ENCODE data around the gene CLEC18A. TPM values are rescaled to one million over a fixed set of nuclear protein-coding genes. Genes with fewer than 3 reads are reported as not detected.
"Not testable (repeated sequence)": the region's sequence is repeated elsewhere in the genome, so short reads cannot be mapped to it uniquely, and the experiment has no call there.

CLEC18A gene
- total RNA-seq: 1 to 10 TPM in 1 of 4 donors, under 1 TPM in 1, not detected in 2; 0.67 to 1.1 TPM

DNA sequence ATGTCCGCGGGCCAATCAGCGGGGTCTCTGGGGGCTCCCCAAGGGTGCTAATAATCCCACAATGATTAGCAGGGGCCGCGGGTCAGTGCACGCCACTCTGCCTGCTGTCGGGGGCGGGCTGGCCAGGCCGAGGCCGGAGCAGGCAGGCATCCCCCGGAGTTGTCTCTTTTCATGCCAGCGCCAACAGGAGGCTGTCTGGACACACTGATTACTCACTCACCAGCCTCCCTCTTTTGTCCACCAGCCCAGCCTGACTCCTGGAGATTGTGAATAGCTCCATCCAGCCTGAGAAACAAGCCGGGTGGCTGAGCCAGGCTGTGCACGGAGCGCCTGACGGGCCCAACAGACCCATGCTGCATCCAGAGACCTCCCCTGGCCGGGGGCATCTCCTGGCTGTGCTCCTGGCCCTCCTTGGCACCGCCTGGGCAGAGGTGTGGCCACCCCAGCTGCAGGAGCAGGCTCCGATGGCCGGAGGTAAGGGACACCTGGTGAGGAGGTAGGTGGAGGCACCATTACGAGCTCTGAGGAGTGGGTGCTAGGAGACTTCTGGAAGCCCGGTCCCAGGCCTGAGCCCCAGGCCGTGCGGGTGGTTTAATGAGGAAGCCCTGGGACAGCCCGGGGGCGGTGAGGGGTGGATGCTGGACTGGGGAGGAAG, at the start of gene CLEC18A:
CLEC18A (plus strand) TSS at position 318 of the 655 bp plus-strand sequence; CDS start at position 351, 33 bp downstream.
- H3K27me3 ChIP-seq; intact Hi-C loops (cut with DNase I; ENCODE audit: low total_unique reads); H3K36me3 ChIP-seq; H3K4me1 ChIP-seq; DNase-seq; H3K4me3 ChIP-seq; H3K9me3 ChIP-seq; H3K27ac ChIP-seq: not testable (repeated sequence)

DNA sequence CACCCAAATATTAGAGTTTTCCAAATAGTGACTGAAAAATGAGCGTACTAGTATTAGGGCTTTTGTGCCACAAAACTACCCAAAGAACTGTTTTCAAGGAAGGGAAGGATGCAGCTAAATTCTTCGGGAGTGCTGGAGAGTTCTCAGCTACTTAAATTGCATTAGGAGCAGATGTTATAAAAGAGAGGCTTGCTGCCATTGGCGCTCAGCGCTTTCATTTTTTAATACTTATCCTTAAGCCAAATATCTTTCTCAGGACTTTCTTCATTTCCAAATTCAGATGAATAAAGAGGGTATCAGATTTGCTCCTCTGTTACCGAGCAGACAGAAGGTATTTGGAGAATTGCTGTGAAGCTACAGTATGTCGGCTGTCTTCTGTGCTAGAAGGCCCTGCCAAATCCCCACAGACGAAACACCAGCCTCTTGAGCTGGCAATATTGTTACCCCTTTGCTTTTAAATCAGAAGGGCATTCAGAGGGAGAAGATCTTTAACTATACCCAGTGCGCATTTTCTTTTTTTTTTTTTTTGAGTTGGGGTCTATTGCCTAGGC, 47.2 kb upstream of the CLEC18A start:
- Histone ChIP-seq H3K36me3 (no peaks in the 10 kb centered on the region), H3K9me3 (no peaks in the 10 kb centered on the region), H3K27me3 (no peaks in the 10 kb centered on the region), H3K27ac (peak overlapping the region; percentile 48 to 72), H3K4me1 (peaks cover 0 to 7% of the 10 kb centered on the region in 2 donors), H3K4me3 (no peak overlapping the region)
- intact Hi-C loops (cut with DNase I; ENCODE audit: low total_unique reads): no loop called here
- TF ChIP-seq, protein P1, sequence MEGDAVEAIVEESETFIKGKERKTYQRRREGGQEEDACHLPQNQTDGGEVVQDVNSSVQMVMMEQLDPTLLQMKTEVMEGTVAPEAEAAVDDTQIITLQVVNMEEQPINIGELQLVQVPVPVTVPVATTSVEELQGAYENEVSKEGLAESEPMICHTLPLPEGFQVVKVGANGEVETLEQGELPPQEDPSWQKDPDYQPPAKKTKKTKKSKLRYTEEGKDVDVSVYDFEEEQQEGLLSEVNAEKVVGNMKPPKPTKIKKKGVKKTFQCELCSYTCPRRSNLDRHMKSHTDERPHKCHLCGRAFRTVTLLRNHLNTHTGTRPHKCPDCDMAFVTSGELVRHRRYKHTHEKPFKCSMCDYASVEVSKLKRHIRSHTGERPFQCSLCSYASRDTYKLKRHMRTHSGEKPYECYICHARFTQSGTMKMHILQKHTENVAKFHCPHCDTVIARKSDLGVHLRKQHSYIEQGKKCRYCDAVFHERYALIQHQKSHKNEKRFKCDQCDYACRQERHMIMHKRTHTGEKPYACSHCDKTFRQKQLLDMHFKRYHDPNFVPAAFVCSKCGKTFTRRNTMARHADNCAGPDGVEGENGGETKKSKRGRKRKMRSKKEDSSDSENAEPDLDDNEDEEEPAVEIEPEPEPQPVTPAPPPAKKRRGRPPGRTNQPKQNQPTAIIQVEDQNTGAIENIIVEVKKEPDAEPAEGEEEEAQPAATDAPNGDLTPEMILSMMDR (IDR thresholded peaks at IDR 0.05): no peak
- TF ChIP-seq POLR2A (IDR thresholded peaks at IDR 0.05): no peak
- no peak for DNase-seq

DNA sequence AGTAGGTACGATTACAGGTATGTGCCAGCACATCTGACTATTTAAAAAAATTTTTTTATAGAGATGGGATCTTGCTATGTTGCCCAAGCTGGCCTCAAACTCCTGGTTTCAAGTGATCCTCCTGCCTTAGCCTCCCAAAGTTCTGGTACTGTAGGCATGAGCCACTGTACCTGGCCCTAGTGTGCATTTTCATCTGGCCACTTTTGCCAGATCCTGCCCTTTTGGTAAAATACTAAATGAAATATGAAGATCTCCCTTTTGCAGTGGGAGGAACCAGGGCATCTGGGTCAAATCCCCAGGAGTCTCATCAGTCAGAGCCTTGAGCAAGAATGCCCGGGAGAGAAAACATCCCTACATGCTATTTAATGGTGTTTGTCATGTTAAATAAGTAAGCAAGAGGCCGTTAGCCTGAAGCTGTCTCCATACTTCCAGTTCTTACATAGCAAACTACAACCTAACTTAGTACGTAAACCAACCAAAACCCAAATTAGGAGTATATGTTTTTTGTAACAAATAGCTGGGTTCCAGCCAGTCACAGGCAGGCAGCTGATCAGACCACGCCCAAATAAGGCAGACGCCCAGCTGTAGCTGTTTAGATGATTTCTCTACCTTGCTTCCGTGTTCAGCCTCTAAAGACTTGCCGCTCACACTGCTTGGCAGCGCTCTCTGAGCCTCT, 46.5 kb upstream of the CLEC18A start:
- Histone ChIP-seq H3K4me3 (no peak overlapping the region), H3K27ac (peak overlapping the region in 1 of 2 donors; percentile 72), H3K4me1 (peaks cover 0 to 7% of the 10 kb centered on the region in 2 donors), H3K36me3 (no peaks in the 10 kb centered on the region), H3K27me3 (no peaks in the 10 kb centered on the region), H3K9me3 (no peaks in the 10 kb centered on the region)
- DNase-seq: no peak
- TF ChIP-seq, protein P1 (IDR thresholded peaks at IDR 0.05): no peak
- intact Hi-C loops (cut with DNase I; ENCODE audit: low total_unique reads): no loop called here

DNA sequence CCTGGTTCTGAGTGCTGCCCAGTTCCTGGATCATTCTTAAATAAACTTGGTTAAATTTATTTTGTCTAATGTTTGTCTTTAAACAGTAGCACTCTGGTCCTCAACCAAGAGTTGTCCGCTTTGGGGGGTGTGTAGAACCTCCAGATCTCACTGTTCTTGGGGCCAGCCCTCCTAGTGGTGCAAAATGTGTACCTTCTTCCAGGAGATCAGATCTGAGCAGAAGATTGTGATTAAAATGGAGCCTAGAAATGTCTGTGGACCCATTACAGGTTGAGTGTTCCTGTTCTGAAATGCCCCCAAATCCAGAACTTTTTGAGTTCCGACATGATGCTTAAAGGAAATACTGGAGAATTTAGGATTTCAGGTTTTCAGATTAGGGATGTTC, 46.0 kb upstream of the CLEC18A start:
- Histone ChIP-seq H3K27ac (no peak overlapping the region), H3K4me3 (no peak overlapping the region), H3K4me1 (peaks cover 0 to 7% of the 10 kb centered on the region in 2 donors), H3K9me3 (no peaks in the 10 kb centered on the region), H3K27me3 (no peaks in the 10 kb centered on the region), H3K36me3 (no peaks in the 10 kb centered on the region)
- no peak for DNase-seq
- TF ChIP-seq POLR2A (IDR thresholded peaks at IDR 0.05): no peak
- TF ChIP-seq, protein P1 (IDR thresholded peaks at IDR 0.05): no peak
- intact Hi-C loops (cut with DNase I; ENCODE audit: low total_unique reads): no loop called here

DNA sequence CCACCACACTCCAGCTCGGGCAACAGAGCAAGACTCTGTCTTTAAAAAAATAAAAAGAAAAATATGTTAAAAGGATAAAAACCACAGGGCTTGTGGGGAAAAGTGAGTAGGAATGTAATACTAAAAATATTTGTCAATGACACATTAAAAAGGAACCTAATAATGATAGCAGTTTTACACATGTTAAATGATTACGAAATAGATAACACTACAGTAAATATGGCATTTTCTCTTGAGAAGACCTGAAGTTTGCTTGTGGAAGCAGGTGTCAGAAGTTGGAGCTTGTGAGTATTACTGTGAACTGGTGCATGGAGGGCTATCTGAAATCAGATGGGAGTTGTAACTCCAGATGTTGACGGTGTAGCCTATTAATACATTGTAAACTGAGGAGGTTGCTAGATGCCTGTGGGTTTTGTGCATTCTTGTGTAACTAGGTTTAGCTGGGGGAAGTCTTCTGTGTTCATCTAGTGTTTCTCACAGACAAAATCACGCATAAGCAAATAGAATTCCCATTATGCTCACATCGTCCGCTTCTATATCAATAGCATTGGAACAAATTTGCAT, 44.2 kb upstream of the CLEC18A start:
- Histone ChIP-seq H3K4me3 (no peak overlapping the region), H3K4me1 (no peaks in the 10 kb centered on the region), H3K27ac (no peak overlapping the region), H3K9me3 (no peaks in the 10 kb centered on the region), H3K27me3 (no peaks in the 10 kb centered on the region), H3K36me3 (no peaks in the 10 kb centered on the region)
- TF ChIP-seq POLR2A (IDR thresholded peaks at IDR 0.05): no peak
- TF ChIP-seq, protein P1 (IDR thresholded peaks at IDR 0.05): no peak
- intact Hi-C loops (cut with DNase I; ENCODE audit: low total_unique reads): no loop called here
- DNase-seq: no peak

Measured in uterus (tissue), 4 donors.